A172 (cell line): ENCODE results near the gene TBC1D16. TPM values are rescaled to one million over a fixed set of nuclear protein-coding genes. Genes with fewer than 3 reads are reported as not detected.
"Not testable (repeated sequence)": the region's sequence is repeated elsewhere in the genome, so short reads cannot be mapped to it uniquely, and the experiment has no call there.

Source experiments
- DNase-seq: peaks from one replicate; pipeline ENCODE4 v3.0.0-alpha.2; 2015; ENCODE audit warnings: low spot score
- total RNA-seq: library from RNA; depleted of rRNA; stranded (reverse); fragments of >200 nt; shearing (Covaris generic); gene quantifications from 2 replicates; pipeline ENCODE4 v1.2.3, GENCODE V29; 2014

TBC1D16 gene
- total RNA-seq, 1 experiment from 2014 or later, result 31.7 TPM

DNA sequence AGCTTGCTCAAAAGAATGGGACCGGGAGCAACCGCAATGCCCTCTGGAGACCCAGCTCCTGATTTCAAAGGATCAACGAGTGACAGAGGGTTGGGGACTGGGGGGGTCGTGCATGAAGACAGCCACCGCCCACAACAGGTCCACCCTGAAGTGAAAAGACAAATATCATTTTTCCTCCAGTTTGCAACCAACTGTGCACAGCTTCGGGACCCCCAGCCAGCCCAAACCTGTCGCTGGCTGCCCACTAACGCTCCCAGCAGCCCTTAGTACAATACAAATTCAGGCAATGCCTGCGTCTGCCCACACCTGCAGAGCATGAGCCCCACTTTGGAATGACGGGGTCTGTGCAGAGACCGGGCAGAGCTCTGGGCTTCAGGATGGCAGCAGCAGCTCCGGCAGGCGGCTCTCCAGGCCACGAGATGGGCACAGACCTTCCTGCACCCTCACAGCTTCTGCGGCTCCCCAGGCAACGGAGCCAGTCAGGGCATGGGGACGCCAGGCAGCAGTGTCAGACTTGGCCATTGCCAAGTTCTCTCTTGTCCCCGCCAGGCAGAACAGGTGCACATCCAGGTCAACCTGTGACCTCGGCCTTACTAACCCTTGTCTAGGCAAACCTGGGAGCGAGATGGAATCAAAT, 60.1 kb downstream of the TBC1D16 start:
- DNase-seq, result no peak

DNA sequence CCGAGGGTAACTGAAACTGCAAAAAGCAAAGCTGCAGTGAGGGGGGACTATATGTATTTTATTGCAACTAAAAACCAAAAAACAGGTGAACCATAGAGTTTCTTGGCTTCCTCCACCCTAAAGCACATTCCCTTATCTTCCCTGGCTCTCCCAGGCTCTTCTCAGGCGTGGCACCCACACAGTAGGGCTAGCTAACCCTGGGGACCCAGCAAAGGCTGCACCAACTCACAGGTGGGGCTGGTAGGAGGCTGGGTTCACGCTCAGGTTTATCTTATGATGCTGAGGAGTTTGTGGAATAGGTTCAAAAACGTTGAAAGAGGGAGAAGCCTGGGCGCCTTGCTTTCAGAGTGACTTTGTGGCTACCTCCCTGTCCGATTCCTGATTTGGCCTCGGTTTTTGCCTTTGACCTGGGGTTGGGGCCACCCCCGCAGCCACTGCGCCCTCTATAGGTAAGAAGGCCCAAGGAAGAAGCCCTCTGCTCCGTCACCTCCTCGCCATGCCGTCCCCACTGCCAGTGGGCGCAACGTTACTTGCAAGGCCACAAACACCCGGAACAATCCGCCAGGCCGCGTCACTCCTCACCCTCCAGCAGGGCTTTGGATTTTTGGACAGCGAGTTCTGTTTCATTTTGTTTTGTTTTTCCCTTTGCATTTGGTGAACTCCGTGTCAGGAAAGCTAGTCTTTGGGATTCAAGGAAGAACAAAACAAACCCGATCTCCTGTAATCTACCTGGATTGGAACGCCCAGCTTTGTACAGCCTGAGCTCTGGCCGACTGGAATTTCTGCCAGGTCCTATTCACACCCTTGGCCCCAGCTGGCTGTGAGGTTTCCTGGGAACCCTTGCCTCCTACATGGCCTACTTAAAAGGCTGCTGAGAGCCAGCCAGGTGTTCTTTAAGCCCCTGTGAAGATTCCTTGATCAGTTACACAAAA, 60.8 kb downstream of the TBC1D16 start:
- DNase-seq, result no peak

DNA sequence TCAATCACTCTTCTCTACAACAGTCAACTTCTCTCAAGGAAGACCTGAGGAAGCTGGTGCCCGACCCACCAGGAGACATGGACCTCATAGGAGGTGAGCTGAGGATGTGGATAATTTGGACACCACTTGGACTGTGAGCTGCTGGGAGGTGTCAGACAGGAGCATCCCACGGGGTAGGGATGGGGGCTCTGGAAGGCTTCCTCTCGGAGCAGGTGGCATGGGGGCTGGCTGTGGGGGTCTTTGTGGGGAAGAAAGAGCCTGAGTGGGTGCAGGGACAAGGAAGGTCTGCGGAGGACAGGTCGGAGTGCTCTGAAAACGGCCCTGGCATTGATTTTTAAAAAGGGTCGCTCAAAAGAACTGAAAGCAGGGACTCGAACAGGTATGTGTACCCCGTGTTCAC, 64.0 kb downstream of the TBC1D16 start:
- no peak for DNase-seq

DNA sequence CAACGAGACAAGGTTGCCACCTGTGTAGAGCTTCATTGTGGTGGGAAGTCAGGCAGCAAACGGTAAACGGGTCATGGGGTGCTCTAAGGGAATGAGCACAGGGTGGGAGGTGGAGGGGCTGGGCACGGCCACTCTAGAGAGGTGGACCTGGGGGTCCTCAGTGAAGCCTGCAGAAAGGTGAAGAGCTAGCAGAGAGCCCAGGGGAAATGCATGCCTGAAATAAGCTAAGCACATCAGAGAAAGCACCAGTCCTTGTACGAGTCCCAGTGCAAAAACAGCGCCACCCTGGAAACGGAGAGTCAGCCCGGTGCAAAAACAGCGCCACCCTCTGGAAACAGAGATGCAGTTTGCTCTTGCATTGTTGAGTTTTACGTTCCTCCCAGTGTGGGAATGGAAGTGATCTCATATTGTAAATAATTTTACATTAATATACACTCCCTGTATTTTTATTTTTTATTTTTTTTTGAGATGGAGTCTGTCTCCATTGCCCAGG, 65.0 kb downstream of the TBC1D16 start:
- peak; percentile 30 for DNase-seq

DNA sequence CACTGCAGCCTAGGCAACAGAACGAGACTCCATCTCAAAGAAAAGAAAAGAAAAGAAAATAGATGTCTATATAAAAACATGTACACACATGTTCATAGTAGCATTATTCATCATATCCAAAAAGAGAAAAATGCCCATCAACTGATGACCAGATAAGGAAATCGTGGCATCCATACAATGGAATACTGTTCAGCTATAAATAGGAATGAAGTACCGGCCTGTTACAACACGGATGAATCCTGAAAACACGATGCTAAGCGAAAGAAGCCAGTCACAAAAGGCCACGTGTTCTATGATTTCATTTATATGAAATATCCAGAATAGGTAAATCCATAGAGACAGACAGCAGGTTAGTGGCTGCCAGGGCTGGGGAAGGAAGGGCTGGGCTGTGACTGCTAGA, 65.8 kb downstream of the TBC1D16 start:
- no peak for DNase-seq

DNA sequence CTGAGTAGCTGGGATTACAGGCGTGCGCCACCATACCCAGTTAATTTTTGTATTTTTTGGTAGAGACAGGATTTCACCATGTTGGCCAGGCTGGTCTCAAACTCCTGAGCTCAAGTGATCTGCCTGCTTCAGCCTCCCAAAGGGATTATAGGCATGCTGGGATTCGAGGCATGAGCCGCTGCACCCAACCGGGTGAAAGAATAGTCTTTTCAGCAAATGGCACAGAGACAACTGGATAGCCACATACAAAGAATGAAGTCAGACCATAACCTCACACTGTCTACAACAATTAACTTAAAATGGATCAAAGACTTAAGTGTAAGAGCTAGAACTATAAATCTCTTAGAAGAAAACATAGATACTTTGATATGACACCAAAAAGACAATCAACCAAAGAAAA, 67.6 kb downstream of the TBC1D16 start:
- no peak for DNase-seq

DNA sequence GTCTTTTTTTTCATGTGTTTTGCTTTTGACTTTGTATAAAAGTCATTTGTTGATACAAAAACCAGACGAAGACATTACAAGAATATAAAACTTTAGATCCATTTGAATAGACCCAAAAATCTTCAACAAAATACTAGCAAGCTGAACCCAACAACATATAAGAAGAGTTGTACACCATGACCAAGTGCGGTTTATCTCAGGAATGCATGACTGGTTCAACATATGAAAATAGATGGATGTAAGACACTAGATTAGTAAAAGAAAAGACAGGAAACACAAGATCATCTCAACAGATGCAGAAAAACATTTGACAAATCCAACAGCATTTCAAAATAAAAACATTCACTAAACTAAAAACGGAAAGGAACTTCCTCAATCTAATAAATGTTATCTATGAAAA, 69.0 kb downstream of the TBC1D16 start:
- DNase-seq, result no peak

DNA sequence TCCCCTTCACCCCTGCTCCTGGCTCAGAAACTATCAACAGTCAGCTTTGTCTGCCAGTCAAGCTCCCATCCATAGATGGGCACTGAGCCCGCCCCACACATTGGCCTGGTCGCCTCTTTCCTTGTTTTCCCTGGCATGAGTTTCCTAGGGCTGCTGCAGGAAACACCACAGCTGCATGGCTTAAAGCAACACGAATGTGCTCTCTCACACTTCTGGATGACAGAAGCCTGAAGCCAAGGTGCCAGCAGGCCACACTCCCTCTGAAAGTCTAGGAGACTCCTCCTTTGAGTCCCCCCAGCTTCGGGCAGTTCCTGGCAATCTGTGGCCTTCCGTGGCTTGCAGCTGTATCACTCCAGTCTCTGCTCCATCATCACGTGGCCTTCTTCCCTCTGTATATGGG, 69.9 kb downstream of the TBC1D16 start:
- no peak for DNase-seq

DNA sequence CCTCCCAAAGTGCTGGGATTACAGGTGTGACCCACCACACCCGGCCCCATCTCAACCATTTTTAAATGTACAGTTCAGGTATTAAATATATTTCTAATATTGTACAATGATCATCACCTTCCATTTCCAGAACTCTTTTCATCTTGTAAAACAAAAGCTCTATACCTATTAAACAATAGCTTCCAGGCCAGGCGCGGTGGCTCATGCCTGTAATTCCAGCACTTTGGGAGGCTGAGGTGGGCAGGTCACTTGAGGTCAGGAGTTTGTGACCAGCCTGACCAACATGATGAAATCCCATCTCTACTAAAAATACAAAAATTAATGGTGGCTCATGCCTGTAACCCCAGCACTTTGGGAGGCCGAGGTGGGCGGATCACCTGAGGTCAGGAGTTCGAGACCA, 73.2 kb downstream of the TBC1D16 start:
- DNase-seq, result not testable (repeated sequence)

DNA sequence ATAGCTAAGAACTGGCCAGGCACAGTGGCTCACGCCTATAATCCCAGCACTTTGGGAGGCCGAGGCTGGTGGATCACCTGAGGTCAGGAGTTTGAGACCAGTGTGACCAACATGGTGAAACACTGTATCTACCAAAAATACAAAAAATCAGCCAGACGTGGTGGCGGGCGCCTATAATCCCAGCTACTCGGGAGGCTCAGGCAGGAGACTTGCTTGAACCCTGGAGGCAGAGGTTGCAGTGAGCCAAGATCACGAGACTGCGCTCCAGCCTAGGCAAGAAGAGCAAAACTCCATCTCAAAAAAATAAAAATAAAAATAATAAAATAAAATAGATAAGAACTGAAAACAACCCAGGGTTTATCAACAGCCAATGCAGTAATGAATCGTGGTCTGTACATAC, 74.1 kb downstream of the TBC1D16 start:
- not testable (repeated sequence) for DNase-seq

DNA sequence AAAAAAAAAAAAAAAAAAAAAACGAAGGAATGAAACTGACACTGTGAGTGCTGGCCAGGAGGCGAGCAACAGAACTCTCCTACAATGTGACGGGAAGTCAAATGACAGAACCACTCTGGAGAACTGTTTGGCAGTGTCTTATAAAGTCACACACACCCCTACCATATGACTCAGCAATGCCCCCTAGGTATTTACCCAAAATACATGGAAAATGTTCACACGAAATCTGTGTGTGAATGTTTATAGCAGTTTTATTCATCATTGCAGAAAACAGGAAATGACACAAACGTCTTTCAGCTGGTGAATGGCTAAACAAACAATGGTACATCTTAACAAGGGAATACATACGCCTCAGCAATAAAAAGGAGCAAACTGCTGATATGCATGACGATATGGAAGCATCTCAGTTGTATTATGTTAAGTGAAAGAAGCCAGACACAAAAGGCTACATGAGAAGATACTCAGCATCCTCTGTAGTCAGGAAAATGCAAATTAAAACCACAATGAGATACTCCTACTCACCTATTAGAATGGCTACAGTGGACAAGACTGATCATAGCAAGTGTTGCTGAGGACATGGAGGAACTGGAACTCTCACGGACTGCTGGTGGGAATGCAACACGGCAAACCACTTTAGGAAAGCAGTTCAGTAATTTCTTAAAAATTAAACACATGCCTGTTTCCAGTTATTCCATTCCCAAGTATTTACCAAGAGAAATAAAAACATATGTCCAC, 74.7 kb downstream of the TBC1D16 start:
- peak; percentile 41 for DNase-seq

DNA sequence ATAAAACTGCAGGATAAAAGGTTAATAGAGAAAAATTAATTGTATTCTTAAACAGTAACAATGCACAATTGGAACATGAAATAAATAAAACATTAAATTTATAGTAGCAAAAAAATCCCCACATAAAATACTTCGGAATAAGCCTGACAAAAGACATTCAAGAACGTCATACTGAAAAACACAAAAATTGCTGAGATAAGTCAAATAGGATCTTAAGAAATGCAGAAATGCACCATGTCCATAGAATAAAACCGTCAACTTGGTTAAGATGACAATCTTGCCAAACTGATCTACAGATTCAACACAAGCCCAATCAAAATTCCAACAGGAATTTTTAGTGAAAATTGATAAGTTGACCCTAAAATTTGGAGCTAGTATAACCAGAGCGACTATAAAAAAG, 76.6 kb downstream of the TBC1D16 start:
- no peak for DNase-seq

DNA sequence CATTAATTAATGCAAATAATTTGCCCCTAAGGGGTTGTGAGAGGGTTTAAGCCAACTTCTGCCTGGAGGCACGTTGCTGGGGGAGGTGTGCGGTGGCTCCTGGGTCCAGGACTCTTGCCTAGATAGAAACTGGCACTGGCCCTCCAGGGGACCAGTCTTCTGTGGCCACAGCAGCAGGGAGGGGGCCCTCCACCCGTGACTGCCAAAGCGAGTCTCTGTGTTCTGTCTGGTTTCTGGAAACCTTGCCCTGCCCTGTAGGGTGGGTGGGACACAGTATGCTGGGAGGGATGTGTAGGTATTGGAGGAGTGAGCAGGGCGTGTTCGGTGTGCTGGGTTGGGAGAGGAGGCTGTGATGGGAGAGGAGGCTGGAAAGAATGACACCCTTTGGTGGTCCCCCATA, 78.8 kb downstream of the TBC1D16 start:
- no peak for DNase-seq

DNA sequence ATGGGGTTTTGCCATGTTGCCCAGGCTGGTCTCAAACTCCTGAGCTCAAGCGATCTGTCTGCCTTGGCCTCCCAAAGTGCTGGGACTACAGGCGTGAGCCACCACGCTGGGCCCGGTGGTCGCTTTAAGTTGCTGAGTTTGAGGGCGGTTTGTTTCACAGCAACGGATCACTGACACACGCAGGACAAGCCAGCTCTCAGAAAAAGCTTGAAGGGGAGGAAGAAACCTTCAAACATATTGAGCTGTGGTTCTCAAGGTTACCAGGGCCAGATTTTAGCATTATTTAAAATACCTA, 79.3 kb downstream of the TBC1D16 start:
- DNase-seq, result not testable (repeated sequence)

DNA sequence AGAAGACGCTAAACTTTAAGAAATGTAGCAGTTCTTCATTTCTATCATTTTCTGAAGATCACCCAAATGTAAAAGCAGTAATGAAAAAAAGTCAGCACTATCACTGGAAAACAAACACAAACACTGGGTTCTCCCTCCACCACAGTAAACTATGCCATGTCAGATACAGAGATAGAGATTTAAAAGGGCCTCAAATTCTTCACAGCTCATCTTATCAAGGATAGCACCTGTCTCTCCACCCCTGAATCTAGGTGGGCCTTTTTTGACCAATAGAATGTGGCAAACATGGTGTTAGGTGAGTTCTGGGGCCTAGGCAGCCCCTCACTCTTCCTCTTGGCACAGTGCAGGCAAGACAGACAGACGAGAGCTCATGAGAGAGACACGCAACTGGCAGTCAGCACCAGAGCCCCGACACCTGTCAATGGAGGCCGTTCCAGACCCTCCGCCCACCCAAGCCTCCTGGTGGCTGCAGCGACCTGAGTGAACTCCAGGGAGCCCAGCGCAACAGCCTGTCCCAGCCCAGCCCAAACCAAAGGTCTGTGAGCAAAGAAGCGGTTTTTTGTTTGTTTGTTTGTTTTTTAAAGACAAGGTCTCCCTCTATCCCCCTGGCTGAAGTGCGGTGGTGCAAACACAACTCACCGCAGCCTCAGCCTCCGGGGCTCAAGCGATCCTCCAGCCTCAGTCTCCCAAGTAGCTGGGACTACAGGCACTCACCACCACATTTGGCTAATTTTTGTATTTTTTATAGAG, 79.8 kb downstream of the TBC1D16 start:
- no peak for DNase-seq

DNA sequence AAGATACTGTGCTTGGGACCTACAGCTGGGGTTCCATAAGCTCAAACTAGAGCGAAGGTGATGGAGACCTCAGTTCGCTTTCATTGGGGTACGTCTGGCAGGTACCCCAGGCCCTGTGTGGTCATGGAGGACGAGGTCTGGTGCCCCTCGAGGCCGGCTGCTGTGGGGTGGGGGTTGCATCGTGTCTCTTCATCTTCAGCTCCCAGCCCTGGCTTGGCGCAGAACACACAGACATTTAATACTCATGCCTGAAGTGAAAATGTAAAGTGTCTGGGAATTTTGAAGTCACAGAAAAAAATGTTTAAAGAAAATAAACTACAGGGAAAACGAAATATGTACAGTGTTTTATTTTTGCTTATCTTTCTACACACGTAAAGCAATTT, 80.5 kb downstream of the TBC1D16 start:
- no peak for DNase-seq

DNA sequence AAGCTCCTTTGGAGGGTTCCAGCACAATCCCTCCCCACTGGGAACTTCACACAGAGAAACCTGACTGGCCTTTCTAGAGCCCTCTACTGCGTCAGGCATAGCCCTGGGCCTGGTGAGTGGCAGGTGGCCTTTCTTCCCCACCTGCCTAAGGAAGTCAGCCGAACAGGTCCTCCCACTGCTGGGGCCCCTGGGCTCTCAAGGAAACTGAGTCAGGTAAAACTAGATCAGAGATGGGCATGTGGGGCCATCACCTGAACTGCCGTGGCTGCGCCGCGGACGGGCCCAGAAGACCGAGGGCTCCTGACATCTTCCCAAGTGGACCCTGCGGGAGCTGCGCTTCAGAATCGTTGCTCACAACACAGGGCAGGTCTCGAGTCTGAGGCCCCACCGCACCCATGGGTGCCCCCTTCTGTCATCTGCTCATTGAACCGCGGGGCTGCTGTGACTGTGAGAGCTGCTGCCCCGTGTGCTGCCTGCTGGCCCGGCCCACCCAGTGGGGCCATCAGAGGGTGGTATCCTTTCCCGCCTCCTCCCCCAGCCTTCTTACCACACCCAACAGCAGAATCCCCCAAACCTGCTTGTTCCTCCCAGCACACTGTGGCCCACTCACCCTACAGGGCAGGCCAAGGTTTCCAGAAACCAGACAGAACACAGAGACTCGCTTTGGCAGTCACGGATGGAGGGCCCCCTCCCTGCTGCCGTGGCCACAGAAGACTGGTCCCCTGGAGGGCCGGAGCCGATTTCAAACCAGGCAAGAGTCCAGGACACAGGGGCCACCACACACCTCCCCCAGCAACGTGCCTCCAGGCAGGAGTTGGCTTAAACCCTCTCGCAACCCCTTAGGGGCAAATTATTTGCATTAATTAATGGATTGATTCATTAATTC, 81.1 kb downstream of the TBC1D16 start:
- no peak for DNase-seq

DNA sequence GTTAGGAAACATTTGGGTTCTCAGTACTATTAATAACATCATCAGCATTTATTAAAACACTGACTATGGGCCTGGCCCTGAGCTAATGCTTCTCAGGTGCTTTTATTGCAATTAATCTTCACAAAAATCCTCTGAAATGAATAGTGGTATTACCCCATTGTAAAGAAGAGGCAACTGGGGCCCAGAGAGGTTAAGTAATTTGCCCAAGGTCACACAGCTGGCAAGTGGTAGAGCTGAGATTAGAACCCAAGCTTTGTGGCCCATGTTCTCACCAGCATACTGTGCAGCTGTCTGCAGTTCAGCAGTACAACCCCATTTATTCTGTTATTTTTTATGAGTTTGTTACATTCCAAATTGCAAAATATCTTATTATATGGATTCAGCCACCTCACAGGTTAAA, 82.3 kb downstream of the TBC1D16 start:
- DNase-seq, result no peak

DNA sequence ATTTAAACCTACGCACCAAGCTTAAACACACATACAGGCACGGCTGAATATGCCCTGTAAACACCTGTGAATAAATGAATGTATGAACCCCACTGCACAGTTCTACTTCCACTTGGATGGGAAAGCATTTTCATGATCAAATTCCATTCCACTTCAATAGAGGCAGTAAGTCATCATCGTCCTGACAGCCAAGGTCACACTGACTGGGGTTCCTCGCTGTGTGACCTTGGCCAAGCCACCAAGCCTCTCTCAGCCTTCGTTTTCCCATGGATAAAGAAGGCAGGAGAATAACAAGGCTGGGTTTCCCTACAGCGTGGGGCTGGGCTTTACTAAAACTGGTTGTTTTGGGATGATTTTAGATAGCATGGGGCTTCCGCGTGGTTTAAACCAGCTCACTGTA, 82.8 kb downstream of the TBC1D16 start:
- DNase-seq, result no peak

DNA sequence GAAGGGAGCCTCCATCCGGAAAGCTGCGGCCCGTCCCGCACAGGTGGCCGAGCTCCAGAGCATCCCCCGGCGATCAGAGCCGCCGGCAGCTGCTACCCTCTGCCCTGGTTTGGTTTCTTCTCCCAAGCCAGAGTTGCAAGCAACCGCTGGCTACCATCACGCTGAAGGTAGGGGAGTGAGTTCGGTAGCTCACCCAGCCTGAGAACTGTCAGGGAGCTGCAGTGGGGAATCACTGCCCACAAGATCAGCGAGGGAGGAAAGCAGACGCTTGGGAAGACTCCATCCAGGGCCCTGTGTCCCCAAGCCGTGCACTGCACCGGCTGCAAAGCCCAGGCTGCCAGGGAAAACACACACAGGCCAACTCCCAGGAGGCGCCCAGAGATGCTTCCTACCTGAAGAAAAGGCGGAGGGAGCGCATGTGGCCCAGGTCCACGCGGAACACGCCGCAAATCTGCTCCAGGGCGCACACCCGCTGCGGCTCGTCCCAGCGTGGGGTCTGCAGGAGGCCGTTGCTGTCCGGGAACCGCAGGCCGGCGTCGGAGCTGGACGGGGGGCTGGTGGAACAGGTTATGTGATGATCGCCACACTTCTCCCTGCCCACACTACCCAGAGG, 83.3 kb downstream of the TBC1D16 start:
- DNase-seq, result no peak
